ENCODE results near the gene CERT1.
"Not testable (repeated sequence)": the region's sequence is repeated elsewhere in the genome, so short reads cannot be mapped to it uniquely, and the experiment has no call there.

CERT1 gene, protein sequence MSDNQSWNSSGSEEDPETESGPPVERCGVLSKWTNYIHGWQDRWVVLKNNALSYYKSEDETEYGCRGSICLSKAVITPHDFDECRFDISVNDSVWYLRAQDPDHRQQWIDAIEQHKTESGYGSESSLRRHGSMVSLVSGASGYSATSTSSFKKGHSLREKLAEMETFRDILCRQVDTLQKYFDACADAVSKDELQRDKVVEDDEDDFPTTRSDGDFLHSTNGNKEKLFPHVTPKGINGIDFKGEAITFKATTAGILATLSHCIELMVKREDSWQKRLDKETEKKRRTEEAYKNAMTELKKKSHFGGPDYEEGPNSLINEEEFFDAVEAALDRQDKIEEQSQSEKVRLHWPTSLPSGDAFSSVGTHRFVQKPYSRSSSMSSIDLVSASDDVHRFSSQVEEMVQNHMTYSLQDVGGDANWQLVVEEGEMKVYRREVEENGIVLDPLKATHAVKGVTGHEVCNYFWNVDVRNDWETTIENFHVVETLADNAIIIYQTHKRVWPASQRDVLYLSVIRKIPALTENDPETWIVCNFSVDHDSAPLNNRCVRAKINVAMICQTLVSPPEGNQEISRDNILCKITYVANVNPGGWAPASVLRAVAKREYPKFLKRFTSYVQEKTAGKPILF

DNA sequence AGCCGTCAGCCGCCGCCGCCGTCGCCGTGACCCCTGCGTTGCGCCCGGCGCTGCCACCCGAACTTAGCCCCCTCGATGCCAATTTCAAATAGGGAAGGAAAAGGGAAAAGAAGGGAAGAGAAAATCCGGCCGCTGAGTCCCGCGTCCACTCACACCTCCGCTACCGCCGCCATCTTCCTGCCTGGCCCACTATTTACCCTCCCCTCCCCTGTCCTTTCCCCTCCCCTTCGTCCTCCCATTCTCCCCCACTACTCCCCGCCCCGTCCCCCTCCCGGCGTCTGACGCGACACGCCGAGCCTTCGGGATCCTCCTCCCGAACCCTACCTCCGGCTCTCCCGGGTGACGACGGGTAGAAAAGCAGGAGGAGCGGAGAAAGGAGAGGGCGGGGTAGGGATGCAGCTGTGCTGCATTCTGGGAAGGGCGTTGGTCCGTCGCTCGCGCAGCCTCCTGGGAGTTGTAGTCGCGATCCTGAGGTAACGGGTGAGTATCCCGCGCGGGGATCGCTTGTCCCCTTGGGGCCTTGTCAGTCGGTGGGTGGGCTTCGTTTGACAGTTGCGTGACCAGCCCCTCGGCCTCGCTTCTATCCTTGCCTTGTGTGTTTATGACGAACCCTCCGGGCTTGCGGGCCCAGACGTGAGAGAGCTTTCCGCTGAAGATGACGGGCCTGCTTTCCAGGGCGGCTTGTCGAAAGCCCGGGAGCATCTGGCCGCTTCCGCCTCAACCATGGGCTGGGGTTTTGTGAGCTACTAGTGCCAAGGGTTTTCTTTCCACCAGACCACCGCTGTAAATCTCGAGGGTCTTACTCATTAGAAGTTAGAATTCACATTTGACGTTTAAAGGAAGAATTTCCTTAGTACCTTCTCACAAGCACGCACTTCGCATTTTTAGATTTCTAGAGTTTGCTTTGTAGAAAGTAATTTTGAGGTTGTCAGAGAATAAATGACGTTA is at the start of gene CERT1, which contains the start of gene POLK:
Gene CERT1 (minus strand): TSS at position 195 of the 948 bp plus-strand sequence. CDS start 422 bp downstream, outside the sequence.
Gene POLK (plus strand): TSS at position 457 of the 948 bp plus-strand sequence.
- peaks cover 5% of the 10 kb centered on the region for H3K36me3 Mint-ChIP-seq
- H3K9me3 Mint-ChIP-seq: no peaks in the 10 kb centered on the region
- H3K27ac Mint-ChIP-seq: peak within 1 kb of the TSS; percentile 90
- H3K4me1 Mint-ChIP-seq: peaks cover 51% of the 10 kb centered on the region
- peak within 1 kb of the TSS; percentile 97 for H3K4me3 Mint-ChIP-seq
- no peaks in the 10 kb centered on the region for H3K27me3 Mint-ChIP-seq

- Mint-ChIP-seq H3K36me3 (peaks cover 53% of the 10 kb centered on the region), H3K9me3 (peaks cover 11% of the 10 kb centered on the region), H3K4me1 (peaks cover 54% of the 10 kb centered on the region)
- H3K27ac Mint-ChIP-seq, H3K4me3 Mint-ChIP-seq, H3K27me3 Mint-ChIP-seq: not testable (repeated sequence)
Observed at GRCh38 chr5:75560655-75561054, 49.2 kb upstream of the CERT1 start.

- peaks cover 41% of the 10 kb centered on the region for H3K4me1 Mint-ChIP-seq
- peaks cover 56% of the 10 kb centered on the region for H3K36me3 Mint-ChIP-seq
- no peak overlapping the region for H3K27ac Mint-ChIP-seq
- H3K27me3 Mint-ChIP-seq: no peaks in the 10 kb centered on the region
- no peak overlapping the region for H3K4me3 Mint-ChIP-seq
- peaks cover 8% of the 10 kb centered on the region for H3K9me3 Mint-ChIP-seq
Observed at GRCh38 chr5:75558981-75559632, 47.7 kb upstream of the CERT1 start.

- Mint-ChIP-seq H3K27me3 (no peaks in the 10 kb centered on the region), H3K4me3 (no peak overlapping the region), H3K4me1 (peaks cover 32% of the 10 kb centered on the region), H3K36me3 (peaks cover 54% of the 10 kb centered on the region), H3K9me3 (peaks cover 1% of the 10 kb centered on the region), H3K27ac (no peak overlapping the region)
Observed at GRCh38 chr5:75558221-75558620, 46.8 kb upstream of the CERT1 start.

GRCh38 chr5:75553358-75553757 is 41.9 kb upstream of the CERT1 start:
- H3K9me3 Mint-ChIP-seq: no peaks in the 10 kb centered on the region
- H3K27ac Mint-ChIP-seq: no peak overlapping the region
- no peaks in the 10 kb centered on the region for H3K27me3 Mint-ChIP-seq
- H3K36me3 Mint-ChIP-seq: peaks cover 49% of the 10 kb centered on the region
- H3K4me3 Mint-ChIP-seq: no peak overlapping the region
- H3K4me1 Mint-ChIP-seq: peaks cover 17% of the 10 kb centered on the region

DNA sequence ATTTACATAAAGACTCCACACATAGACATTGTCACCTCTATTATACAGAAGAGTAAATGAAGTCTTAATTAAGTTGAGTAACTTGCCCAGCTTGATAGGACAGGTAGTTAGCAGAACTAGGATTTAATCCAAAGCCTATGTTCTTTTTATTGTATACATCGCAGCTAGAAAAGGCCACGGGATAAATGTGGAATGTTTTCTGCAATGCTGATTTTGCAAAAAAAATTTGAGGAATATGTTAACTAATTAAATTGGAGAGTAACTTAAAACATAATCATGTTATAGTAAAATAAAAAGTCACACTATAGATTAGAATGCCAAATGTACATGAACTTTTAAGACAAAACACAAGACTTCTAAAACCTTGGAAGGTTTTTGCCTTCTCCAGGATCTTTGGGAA is 41.3 kb upstream of the CERT1 start:
- H3K27me3 Mint-ChIP-seq: no peaks in the 10 kb centered on the region
- no peaks in the 10 kb centered on the region for H3K9me3 Mint-ChIP-seq
- H3K4me3 Mint-ChIP-seq: no peak overlapping the region
- no peak overlapping the region for H3K27ac Mint-ChIP-seq
- peaks cover 13% of the 10 kb centered on the region for H3K4me1 Mint-ChIP-seq
- H3K36me3 Mint-ChIP-seq: peaks cover 47% of the 10 kb centered on the region

- H3K4me3 Mint-ChIP-seq: no peak overlapping the region
- no peaks in the 10 kb centered on the region for H3K9me3 Mint-ChIP-seq
- no peaks in the 10 kb centered on the region for H3K27me3 Mint-ChIP-seq
- H3K4me1 Mint-ChIP-seq: peaks cover 4% of the 10 kb centered on the region
- no peak overlapping the region for H3K27ac Mint-ChIP-seq
- H3K36me3 Mint-ChIP-seq: peaks cover 38% of the 10 kb centered on the region
Observed at GRCh38 chr5:75551471-75551870, 40.0 kb upstream of the CERT1 start.

DNA sequence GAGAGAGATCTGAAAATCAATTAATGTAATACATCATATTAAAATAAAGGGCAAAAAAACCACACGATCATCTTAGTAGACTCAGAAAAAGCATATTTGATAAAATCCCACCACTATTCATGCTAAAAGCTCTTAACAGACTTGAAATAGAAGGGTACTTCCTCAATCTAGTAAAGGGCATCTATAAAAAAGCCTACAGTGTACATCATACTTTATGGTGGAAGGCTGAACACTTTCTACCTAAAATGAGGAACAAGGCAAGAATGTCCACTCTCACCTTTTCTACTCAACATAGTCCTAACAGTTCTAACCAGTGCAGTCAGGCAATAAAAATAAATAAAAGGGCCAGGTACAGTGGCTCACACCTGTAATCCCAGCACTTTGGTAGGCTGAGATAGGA is 39.2 kb upstream of the CERT1 start:
- H3K27me3 Mint-ChIP-seq: no peaks in the 10 kb centered on the region
- H3K36me3 Mint-ChIP-seq: peaks cover 33% of the 10 kb centered on the region
- H3K4me3 Mint-ChIP-seq: no peak overlapping the region
- H3K27ac Mint-ChIP-seq: no peak overlapping the region
- H3K9me3 Mint-ChIP-seq: no peaks in the 10 kb centered on the region
- peaks cover 4% of the 10 kb centered on the region for H3K4me1 Mint-ChIP-seq

DNA sequence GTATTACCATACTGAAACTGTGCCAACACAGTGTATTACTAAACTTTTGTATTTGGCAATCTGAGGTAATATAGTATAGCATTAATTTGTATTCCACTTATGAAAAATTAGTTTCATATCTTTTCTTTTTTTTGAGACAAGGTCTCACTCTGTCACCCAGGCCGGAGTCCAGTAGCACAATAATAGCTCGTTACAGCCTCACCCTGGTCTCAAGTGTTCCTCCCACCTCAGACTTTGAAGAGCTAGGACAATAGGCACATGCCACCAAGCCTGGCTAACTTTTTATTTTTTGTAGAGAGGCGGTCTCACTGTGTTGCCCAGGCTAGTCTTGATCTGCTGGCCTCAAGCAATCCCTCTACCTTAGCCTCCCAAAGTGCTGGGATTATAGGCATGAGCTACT is 36.4 kb upstream of the CERT1 start:
- no peak overlapping the region for H3K4me3 Mint-ChIP-seq
- no peaks in the 10 kb centered on the region for H3K27me3 Mint-ChIP-seq
- H3K4me1 Mint-ChIP-seq: peaks cover 4% of the 10 kb centered on the region
- no peak overlapping the region for H3K27ac Mint-ChIP-seq
- H3K9me3 Mint-ChIP-seq: no peaks in the 10 kb centered on the region
- H3K36me3 Mint-ChIP-seq: peaks cover 14% of the 10 kb centered on the region

DNA sequence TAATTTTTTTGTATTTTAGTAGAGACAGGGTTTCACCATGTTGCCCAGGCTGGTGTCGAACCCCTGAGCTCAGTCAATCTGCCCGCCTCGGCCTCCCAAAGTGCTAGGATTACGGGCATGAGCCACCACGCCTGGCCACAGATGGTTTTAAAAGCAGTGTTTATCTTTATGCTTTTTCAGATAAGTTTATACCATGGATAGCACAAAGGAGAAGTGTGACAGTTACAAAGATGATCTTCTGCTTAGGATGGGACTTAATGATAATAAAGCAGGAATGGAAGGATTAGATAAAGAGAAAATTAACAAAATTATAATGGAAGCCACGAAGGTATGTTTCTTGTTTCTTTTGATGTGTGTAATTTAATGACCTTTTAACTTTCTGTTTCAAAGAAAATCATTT is 35.4 kb upstream of the CERT1 start:
- no peak overlapping the region for H3K4me3 Mint-ChIP-seq
- no peak overlapping the region for H3K27ac Mint-ChIP-seq
- H3K36me3 Mint-ChIP-seq: peaks cover 15% of the 10 kb centered on the region
- H3K27me3 Mint-ChIP-seq: no peaks in the 10 kb centered on the region
- H3K4me1 Mint-ChIP-seq: peaks cover 4% of the 10 kb centered on the region
- no peaks in the 10 kb centered on the region for H3K9me3 Mint-ChIP-seq

DNA sequence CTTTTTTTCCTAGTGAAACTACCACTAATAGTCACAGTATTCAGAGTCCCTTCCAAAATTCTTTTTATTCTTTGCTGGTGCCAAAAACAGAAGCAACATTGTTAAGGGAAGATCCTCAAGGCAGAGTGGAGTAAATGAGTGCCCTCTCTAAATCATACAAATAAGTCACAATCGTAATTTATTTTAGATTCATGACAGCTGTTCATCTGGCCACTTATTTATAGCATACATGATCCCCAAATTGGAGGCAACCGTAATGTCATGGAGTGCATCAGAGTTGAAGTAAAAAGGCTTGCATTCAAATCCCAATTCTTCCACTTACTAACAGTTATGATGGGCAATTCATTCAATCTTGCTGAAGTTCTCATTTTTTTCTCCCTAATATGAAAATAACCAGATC is 33.7 kb upstream of the CERT1 start:
- Mint-ChIP-seq H3K9me3 (no peaks in the 10 kb centered on the region), H3K4me1 (no peaks in the 10 kb centered on the region), H3K4me3 (no peak overlapping the region), H3K27ac (no peak overlapping the region), H3K27me3 (no peaks in the 10 kb centered on the region), H3K36me3 (peaks cover 8% of the 10 kb centered on the region)

DNA sequence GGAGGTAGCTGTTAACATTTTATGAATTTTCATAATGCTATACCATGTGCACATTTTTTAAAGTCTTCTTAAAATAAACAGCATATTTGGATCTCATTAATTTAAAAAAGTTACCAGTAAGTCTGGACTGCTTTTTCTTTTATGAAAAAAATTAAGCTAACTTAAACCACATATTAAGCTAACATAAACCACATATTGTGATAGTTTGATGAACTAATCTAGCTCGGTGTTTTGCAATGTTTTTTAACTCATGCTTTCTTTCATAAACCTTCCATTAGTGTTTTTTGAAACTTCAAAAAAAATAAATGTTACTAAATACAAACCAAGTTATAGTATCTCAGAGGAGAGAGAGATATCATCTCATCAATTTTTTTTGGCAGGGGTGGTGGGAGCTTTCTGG is 26.8 kb upstream of the CERT1 start:
- Mint-ChIP-seq H3K9me3 (peaks cover 16% of the 10 kb centered on the region), H3K4me3 (no peak overlapping the region), H3K4me1 (peaks cover 20% of the 10 kb centered on the region), H3K36me3 (peaks cover 22% of the 10 kb centered on the region), H3K27me3 (no peaks in the 10 kb centered on the region), H3K27ac (no peak overlapping the region)

DNA sequence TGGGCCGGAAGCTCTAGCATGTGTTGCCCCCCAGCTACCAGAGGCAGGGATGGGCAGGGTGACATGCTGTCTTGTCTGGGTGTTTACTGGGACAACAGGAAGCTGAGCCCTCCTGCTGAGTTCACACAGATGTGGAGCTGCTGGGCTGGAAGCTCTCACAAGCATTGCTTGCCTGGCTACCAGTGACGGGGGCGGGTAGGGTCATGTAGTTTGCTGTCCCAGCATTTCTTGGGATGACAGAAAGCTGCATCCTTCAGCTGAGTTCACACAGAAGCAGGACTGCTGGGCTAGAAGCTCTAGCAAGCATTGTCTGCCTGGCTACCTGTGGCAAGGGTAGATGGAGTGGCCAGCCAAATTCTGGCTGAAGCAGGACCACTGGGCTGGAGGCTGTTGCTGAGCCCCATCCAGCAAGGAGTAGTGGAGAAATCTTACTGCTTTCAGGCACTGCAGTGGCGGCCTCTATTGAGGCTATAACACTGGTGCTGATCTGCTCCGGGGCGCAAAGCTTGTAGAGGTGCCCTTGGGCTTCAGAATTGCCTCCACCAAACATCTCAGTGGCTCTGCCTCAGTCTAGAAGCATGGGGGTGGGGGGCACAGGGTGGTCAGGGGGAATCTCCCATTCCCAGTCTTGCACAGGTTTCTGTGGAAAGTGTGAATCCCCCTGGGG is 25.4 kb upstream of the CERT1 start:
- Mint-ChIP-seq H3K9me3 (peaks cover 17% of the 10 kb centered on the region), H3K27me3 (no peaks in the 10 kb centered on the region), H3K36me3 (peaks cover 28% of the 10 kb centered on the region), H3K4me3 (no peak overlapping the region), H3K27ac (no peak overlapping the region), H3K4me1 (peaks cover 22% of the 10 kb centered on the region)

DNA sequence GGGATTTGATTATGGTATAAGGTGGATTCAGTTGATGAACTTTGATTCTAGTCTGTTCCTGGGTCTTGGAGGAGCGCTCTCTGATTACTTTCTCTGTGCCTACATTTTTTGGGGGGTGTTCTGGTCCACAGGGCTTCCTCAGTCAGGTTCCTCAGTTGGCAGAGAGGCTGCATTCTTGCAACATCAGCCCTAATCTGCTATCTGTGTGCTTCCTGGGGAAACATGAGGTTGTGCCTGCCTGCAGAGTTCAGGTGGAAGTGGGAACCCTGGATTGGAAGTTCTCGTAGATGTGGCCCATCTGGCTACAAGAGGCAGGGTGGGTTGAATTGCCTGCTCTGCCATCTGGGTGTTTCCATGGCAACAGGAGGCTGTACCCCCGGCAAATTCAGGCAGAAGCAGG is 24.7 kb upstream of the CERT1 start:
- no peak overlapping the region for H3K27ac Mint-ChIP-seq
- H3K9me3 Mint-ChIP-seq: peaks cover 17% of the 10 kb centered on the region
- peaks cover 30% of the 10 kb centered on the region for H3K36me3 Mint-ChIP-seq
- H3K4me3 Mint-ChIP-seq: no peak overlapping the region
- H3K27me3 Mint-ChIP-seq: no peaks in the 10 kb centered on the region
- peaks cover 22% of the 10 kb centered on the region for H3K4me1 Mint-ChIP-seq

- Mint-ChIP-seq H3K36me3 (peaks cover 30% of the 10 kb centered on the region), H3K4me1 (peaks cover 24% of the 10 kb centered on the region), H3K27ac (no peak overlapping the region), H3K4me3 (no peak overlapping the region), H3K9me3 (peaks cover 17% of the 10 kb centered on the region), H3K27me3 (no peaks in the 10 kb centered on the region)
Observed at GRCh38 chr5:75534734-75535133, 23.3 kb upstream of the CERT1 start.
